Neural cell (in vitro differentiated cells): ENCODE data around the gene GLT6D1.

Experiments
- CTCF ChIP-seq: fragments of 450-650 bp; IDR thresholded peaks from 2 replicates; pipeline ENCODE4 v1.5.1; 2014; ENCODE audit warnings: antibody characterized with exemption, mild to moderate bottlenecking, moderate library complexity; ENCODE audit not compliant: poor library complexity, severe bottlenecking
- EP300 ChIP-seq: fragments of 450-650 bp; conservative IDR thresholded peaks from 2 replicates; pipeline ENCODE4 v1.6.1; 2014; ENCODE audit warnings: antibody characterized with exemption, mild to moderate bottlenecking, moderate library complexity; ENCODE audit not compliant: poor library complexity, severe bottlenecking
- EZH2 ChIP-seq: fragments of 200-600, 300-800 bp; shearing (Covaris generic), sonication (generic); IDR thresholded peaks from 2 replicates; pipeline ENCODE4 v1.6.1; 2014; ENCODE audit warnings: antibody characterized with exemption, low read length, borderline replicate concordance, mild to moderate bottlenecking; ENCODE audit not compliant: insufficient read depth, poor library complexity, severe bottlenecking
- POLR2AphosphoS5 ChIP-seq: IDR thresholded peaks from 2 replicates; pipeline ENCODE4 v1.6.1; 2012
- RAD21 ChIP-seq: fragments of 450-650 bp; conservative IDR thresholded peaks from 2 replicates; pipeline ENCODE4 v1.6.1; 2014; ENCODE audit warnings: antibody characterized with exemption, mild to moderate bottlenecking, moderate library complexity
- TAF1 ChIP-seq: IDR thresholded peaks from 2 replicates; pipeline ENCODE4 v1.6.1; 2012; ENCODE audit warnings: low read depth

DNA sequence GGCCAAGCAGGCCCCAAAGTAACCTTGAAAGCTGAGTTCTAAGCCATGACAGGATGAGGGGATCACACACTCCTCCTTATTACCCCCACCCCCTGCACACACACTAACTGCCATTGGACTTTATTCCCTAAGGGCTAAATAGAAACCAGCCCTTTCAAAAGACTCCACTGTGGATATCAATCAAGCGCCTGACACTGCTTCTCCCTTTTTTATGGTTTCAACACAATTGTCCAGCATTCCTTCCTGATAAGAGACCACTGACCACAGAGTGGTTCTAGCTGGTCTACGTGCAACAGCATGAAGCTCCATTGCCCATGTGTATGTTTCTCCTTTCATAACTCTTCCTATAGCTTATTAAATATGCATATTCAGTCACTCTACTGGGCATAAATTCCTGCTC, 43.1 kb downstream of the GLT6D1 start:
- TF ChIP-seq TAF1 = no peak
- TF ChIP-seq CTCF = no peak
- no peak for TF ChIP-seq POLR2AphosphoS5
- TF ChIP-seq RAD21 = no peak
- no peak for TF ChIP-seq EP300
- TF ChIP-seq EZH2 = no peak
